Esophagus (tissue), 2 donors: ENCODE data around the gene SSH2. TPM values are rescaled to one million over a fixed set of nuclear protein-coding genes. Genes with fewer than 3 reads are reported as not detected.
"Not testable (repeated sequence)": the region's sequence is repeated elsewhere in the genome, so short reads cannot be mapped to it uniquely, and the experiment has no call there.

Source experiments
- H3K27ac ChIP-seq, 2 donors: one replicate each; pipeline ENCODE4 v1.5.1; 2013; ENCODE audit warnings: low read depth in 2 of 2, mild to moderate bottlenecking in 2 of 2, inconsistent platforms in 1 of 2, low read length in 1 of 2, moderate library complexity in 1 of 2
- H3K27me3 ChIP-seq, 2 donors: one replicate each; pipeline ENCODE4 v1.6.1; 2013; ENCODE audit warnings: low read length in 2 of 2, control low read depth in 1 of 2, mild to moderate bottlenecking in 1 of 2; ENCODE audit not compliant: insufficient read depth in 2 of 2, control insufficient read depth in 1 of 2
- H3K36me3 ChIP-seq, 2 donors: one replicate each; pipeline ENCODE4 v1.6.1; 2013; ENCODE audit warnings: low read length in 1 of 2; ENCODE audit not compliant: control insufficient read depth in 2 of 2, insufficient read depth in 2 of 2
- H3K4me1 ChIP-seq, 2 donors: one replicate each; pipeline ENCODE4 v1.6.1; 2013; ENCODE audit warnings: low read length in 1 of 2; ENCODE audit not compliant: control insufficient read depth in 2 of 2, insufficient read depth in 2 of 2
- H3K4me3 ChIP-seq, 2 donors: one replicate each; pipeline ENCODE4 v1.5.1; 2013; ENCODE audit warnings: low read length in 2 of 2, mild to moderate bottlenecking in 2 of 2, low read depth in 1 of 2, moderate library complexity in 1 of 2
- H3K9me3 ChIP-seq, 2 donors: one replicate each; pipeline ENCODE4 v1.6.1; 2013; ENCODE audit warnings: mild to moderate bottlenecking in 2 of 2, low read depth in 1 of 2, low read length in 1 of 2, moderate library complexity in 1 of 2; ENCODE audit not compliant: control insufficient read depth in 2 of 2, insufficient read depth in 1 of 2
- WGBS, 2 donors: extraction: QIAGEN DNeasy Blood & Tissue Kit; methylation state at CpG; one replicate each; pipeline ENCODE4 v1.1.7; 2013; 5-methylcytosine and 5-hydroxymethylcytosine counted together
- polyA plus RNA-seq, 2 donors: library from polyadenylated mRNA; stranded (reverse); fragments of 200-250 nt; gene quantifications; one replicate each; pipeline ENCODE4 v1.2.3, GENCODE V29; 2013
- donor health status: healthy with polysubstance abuse.
- donor health status: Bipolar disorder and iron deficiency.

Gene SSH2
- polyA plus RNA-seq, 2 donors = 9.1 to 15.3 TPM

- H3K36me3 ChIP-seq = no peaks in the 10 kb centered on the region
- H3K4me3 ChIP-seq = no peak overlapping the region
- peaks cover 0 to 5% of the 10 kb centered on the region in 2 donors for H3K9me3 ChIP-seq
- H3K27ac ChIP-seq = no peak overlapping the region
- H3K27me3 ChIP-seq = no peaks in the 10 kb centered on the region
- no peaks in the 10 kb centered on the region for H3K4me1 ChIP-seq
Observed at GRCh38 chr17:29956225-29956624, 26.2 kb upstream of the SSH2 start.

- WGBS, 2 donors = 85% methylated on average over 4 of the region's 4 CpGs
- H3K36me3 ChIP-seq = no peaks in the 10 kb centered on the region
- H3K27ac ChIP-seq = no peak overlapping the region
- H3K4me3 ChIP-seq = no peak overlapping the region
- no peaks in the 10 kb centered on the region for H3K27me3 ChIP-seq
- H3K4me1 ChIP-seq = no peaks in the 10 kb centered on the region
- H3K9me3 ChIP-seq = peaks cover 0 to 5% of the 10 kb centered on the region in 2 donors
Observed at GRCh38 chr17:29954405-29954804, 24.4 kb upstream of the SSH2 start.

- H3K36me3 ChIP-seq = no peaks in the 10 kb centered on the region
- H3K27ac ChIP-seq = no peak overlapping the region
- H3K4me3 ChIP-seq = no peak overlapping the region
- H3K27me3 ChIP-seq = no peaks in the 10 kb centered on the region
- H3K4me1 ChIP-seq = no peaks in the 10 kb centered on the region
- peaks cover 0 to 5% of the 10 kb centered on the region in 2 donors for H3K9me3 ChIP-seq
Observed at GRCh38 chr17:29949696-29950095, 19.7 kb upstream of the SSH2 start.

GRCh38 chr17:29948448-29949215 is 18.6 kb upstream of the SSH2 start:
- Histone ChIP-seq H3K27me3 (no peaks in the 10 kb centered on the region), H3K9me3 (no peaks in the 10 kb centered on the region), H3K36me3 (no peaks in the 10 kb centered on the region), H3K4me1 (no peaks in the 10 kb centered on the region), H3K27ac (no peak overlapping the region), H3K4me3 (no peak overlapping the region)
- WGBS, 2 donors = 61 to 62% methylated on average over 3 of the region's 3 CpGs

DNA sequence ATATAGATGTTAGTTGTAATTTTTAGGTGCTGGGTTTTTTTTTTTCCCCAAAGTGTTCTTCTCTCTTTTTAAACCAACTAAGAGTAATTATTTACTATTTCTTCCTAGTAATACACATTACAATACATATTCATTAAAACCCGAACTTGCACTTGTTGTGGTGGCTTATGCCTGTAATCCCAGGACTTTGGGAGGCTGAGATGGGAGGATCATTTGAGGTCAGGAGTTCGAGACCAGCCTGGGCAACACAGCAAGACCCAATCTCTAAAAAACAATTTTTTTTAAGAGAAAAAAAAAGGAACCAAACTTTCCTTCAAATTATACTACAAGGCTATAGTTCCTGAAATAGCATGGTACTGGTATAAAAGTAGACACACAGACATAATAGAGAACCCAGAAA is 15.3 kb upstream of the SSH2 start:
- no peaks in the 10 kb centered on the region for H3K9me3 ChIP-seq
- H3K4me1 ChIP-seq = no peaks in the 10 kb centered on the region
- no peak overlapping the region for H3K27ac ChIP-seq
- 86 to 88% methylated on average over 2 of the region's 2 CpGs for WGBS, 2 donors
- no peak overlapping the region for H3K4me3 ChIP-seq
- no peaks in the 10 kb centered on the region for H3K36me3 ChIP-seq
- H3K27me3 ChIP-seq = no peaks in the 10 kb centered on the region

- H3K4me1 ChIP-seq = no peaks in the 10 kb centered on the region
- H3K27ac ChIP-seq = no peak within 1 kb of the TSS
- no peaks in the 10 kb centered on the region for H3K9me3 ChIP-seq
- no peak within 1 kb of the TSS for H3K4me3 ChIP-seq
- no peaks in the 10 kb centered on the region for H3K27me3 ChIP-seq
- 47 to 65% methylated on average over 1 of the region's 1 CpG for WGBS, 2 donors
- H3K36me3 ChIP-seq = no peaks in the 10 kb centered on the region
Observed at GRCh38 chr17:29941334-29941733, 11.3 kb upstream of the SSH2 start, which contains the start of gene EFCAB5. TSS of gene EFCAB5 (plus strand) at chr17:29941634. CDS start at chr17:29941797, 163 bp downstream.

DNA sequence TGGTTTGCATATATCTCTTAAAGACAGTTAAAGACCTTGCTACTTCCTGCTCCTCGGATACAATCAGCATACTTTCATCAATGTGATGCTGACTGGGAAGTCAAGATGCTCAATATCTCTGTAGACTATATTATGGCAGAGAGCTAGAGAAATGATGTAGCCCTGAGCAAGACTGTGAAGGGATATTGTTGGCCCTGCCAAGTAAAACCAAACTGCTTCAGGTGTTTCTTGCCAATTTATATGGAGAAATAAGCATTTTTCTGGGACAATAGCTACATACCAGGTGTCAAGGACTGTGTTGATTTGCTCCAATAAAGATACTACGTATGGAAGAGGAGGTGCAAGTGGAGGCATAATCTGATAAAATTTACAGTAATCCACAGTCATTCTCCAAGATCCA is 6.7 kb upstream of the SSH2 start:
- Histone ChIP-seq H3K36me3 (no peaks in the 10 kb centered on the region), H3K27me3 (no peaks in the 10 kb centered on the region), H3K9me3 (no peaks in the 10 kb centered on the region), H3K27ac (no peak overlapping the region), H3K4me3 (no peak overlapping the region), H3K4me1 (no peaks in the 10 kb centered on the region)
- WGBS, 2 donors = 69 to 80% methylated on average over 2 of the region's 2 CpGs

DNA sequence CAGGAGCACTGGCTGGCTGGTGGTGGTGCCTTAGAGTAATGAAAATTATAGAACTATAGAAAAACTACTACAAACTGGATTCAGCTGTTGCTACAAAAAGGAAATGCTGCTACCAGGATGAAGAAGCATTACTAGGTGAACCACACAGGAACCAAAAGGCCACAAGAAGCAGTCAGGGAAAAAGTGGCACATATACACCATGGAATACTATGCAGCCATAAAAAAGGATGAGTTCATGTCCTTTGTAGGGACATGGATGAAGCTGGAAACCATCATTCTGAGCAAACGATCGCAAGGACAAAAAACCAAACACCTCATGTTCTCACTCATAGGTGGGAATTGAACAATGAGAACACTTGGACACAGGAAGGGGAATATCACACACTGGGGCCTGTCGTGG is 5.9 kb upstream of the SSH2 start:
- H3K27ac ChIP-seq, H3K9me3 ChIP-seq, H3K4me1 ChIP-seq, H3K36me3 ChIP-seq, H3K4me3 ChIP-seq, H3K27me3 ChIP-seq: not testable (repeated sequence)
- 92 to 97% methylated on average over 3 of the region's 3 CpGs for WGBS, 2 donors

DNA sequence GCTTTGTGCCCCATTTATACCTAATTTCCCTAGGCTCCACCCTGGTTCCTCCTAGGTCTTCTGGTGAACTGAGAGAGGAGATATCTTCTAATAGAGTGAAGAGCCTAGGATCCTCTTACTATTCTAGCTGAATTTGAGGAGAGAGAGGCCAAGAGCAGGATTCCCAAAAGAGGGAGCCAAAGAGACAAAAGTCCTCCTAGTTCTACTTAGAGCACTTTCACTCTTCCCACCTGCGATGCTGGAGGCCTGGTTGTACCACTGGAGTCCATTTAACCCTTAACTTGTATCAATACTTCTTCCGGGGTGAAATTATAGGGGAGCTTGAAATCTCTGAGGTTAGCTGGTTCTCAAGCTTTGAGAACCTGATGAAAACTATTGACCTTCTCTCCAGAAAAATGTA is 3.4 kb upstream of the SSH2 start:
- 43 to 56% methylated on average over 2 of the region's 2 CpGs for WGBS, 2 donors
- no peaks in the 10 kb centered on the region for H3K9me3 ChIP-seq
- no peak overlapping the region for H3K4me3 ChIP-seq
- no peaks in the 10 kb centered on the region for H3K27me3 ChIP-seq
- H3K4me1 ChIP-seq = peaks cover 0 to 2% of the 10 kb centered on the region in 2 donors
- H3K36me3 ChIP-seq = no peaks in the 10 kb centered on the region
- no peak overlapping the region for H3K27ac ChIP-seq

- Histone ChIP-seq H3K9me3 (no peaks in the 10 kb centered on the region), H3K4me3 (peak overlapping the region in 1 of 2 donors; percentile 63), H3K27ac (no peak overlapping the region), H3K36me3 (no peaks in the 10 kb centered on the region), H3K4me1 (peaks cover 0 to 2% of the 10 kb centered on the region in 2 donors), H3K27me3 (no peaks in the 10 kb centered on the region)
- WGBS, 2 donors = 1% methylated on average over 3 of the region's 3 CpGs
Observed at GRCh38 chr17:29931231-29931932, 1.4 kb upstream of the SSH2 start.
